GM19467 (cell line): ENCODE measurements around the gene TPX2.
A peak's percentile ranks its signal among the peaks of the same experiment; 100 is the strongest.

Source experiments
- ATAC-seq: cut with Tn5 transposase; IDR thresholded peaks from one replicate; pipeline ENCODE4 v1.9.1; 2021; ENCODE audit warnings: mild to moderate bottlenecking, moderate library complexity; ENCODE audit not compliant: unreplicated experiment

Gene TPX2

DNA sequence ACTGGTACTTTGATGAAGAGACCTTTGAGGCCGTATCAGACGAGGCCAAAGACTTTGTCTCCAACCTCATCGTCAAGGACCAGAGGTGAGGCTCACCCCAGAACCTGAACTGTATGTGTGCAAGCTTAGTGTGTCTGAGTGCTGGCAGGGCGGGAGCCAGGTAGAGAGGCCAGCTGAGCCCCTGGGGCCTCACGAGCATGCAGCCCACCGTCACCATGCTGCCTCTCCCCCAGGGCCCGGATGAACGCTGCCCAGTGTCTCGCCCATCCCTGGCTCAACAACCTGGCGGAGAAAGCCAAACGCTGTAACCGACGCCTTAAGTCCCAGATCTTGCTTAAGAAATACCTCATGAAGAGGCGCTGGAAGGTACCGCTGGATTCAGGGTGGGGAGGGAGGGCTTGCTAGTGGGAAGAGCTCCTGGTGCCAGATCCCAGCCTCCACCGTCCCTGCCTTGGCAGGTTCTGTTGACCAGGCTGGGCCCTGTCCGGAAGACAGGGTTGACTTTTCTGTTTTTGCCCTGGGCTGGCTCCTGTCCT is 92.7 kb downstream of the TPX2 start:
- ATAC-seq: no peak

DNA sequence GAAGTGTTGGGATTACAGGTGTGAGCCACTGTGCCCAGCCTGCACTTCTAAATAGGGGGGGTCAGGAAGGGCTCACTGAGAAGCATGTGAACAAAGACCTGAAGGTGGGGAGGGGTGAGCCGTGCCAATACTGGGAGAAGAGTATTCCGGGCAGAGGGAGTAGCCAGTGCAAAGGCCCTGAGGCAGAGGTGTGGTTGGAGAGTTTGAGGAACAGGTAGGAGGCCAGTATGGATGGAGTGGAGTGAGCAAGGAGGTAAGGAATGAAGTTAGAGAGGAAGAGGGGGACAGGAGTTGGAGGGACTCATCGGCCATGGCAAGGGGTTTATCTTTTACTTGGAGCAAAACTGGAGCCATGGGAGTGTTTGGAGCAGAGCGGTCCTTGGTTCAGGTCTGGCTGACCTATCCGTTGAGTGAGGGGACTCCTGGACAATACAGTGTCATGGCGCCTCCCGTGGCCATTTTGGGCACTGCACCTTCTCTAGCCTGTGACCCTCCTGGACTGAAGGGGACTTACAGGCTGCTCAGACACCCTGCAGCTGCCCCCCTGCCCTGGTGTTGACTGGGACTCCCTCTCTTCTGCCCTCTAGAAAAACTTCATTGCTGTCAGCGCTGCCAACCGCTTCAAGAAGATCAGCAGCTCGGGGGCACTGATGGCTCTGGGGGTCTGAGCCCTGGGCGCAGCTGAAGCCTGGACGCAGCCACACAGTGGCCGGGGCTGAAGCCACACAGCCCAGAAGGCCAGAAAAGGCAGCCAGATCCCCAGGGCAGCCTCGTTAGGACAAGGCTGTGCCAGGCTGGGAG is 94.2 kb downstream of the TPX2 start:
- ATAC-seq: no peak

DNA sequence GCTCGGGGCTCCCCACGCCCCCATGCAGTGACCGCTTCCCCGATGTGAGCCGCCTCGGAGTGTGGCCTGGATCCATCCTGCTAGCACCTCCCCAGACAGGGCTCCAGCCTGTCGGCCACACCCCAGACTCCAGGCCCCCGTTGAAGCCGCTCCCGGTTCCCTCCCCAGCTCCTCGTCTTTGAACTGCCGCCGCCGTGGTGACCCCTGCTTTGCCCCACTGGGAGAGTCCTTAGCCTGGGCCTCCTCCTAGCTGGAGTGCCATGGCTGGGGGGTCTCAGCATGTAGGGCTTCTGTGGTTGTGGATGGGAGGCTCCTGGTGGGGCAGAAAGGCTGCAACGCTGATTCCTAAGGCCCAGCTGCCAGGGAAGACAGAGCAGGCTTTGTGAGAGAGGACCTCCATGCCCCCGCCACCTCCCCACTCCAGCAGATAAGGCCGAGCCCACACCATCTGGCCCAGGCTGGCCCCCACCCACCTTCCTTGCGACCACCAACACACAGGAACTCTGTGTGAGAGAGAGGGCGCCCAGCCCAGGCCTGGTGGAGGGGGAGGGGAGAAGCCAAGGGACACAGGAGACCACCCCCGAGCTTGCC is 94.9 kb downstream of the TPX2 start:
- no peak for ATAC-seq

DNA sequence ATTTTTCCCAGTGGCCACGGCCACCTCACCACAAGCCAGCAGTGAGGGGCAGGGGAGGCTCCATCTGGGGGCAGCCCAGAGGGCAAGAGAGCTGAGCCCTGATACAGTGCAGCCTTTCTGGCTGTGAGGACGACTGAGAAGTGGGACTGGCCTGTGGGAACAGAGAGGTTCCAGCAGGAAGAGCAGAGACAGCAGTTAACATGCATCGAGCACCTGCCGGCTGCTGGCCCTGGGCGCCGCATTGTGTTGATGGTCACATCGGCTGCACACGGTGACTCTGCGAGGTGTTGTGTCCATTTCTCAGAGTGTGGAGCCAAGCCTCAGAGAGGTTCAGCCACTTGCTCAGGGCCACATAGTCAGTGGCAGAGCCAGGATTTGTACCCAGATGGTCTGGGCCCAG is 96.5 kb downstream of the TPX2 start:
- no peak for ATAC-seq

DNA sequence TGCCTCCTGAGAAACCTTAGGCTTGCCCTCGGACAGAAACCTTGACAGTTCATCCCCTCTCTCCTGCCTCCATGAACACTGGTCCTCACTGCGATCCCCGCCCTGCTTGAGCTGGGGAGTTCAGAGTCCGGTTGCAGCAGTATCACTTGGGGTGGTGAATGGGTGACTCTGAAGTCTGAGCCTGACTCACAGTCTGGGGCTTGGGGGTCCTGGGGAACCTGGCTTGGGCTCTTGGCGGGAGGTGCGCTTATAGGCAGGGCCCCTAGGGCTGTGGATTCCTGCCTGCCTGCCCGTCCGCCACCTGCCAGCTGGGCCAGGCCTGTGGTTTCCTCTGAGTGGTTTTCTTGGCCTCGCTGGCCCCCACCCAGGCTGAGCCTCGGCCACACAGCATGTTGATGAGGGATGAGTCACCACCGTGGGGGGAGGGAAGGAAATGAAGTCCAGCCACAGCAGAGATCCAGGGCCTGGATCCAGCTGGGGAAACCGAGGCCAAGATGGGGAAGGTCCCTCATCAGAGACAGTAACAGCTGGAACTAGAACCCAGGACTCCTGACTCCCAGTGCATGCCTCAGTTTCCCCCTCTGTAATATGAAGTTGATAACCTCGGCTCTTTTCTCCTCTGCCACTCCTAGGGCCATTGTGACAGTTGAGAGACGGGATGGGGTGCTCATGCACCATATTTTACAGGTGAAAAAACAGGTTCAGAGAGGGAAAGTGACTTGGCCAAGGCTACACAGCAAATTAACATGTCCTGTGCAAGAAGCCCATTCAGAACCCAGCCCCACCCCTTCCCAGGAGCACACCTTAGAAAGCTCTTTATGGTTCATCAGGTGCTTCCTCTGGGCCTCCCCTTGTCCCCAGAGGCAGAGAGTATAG is 97.1 kb downstream of the TPX2 start:
- peak; percentile 61 for ATAC-seq

DNA sequence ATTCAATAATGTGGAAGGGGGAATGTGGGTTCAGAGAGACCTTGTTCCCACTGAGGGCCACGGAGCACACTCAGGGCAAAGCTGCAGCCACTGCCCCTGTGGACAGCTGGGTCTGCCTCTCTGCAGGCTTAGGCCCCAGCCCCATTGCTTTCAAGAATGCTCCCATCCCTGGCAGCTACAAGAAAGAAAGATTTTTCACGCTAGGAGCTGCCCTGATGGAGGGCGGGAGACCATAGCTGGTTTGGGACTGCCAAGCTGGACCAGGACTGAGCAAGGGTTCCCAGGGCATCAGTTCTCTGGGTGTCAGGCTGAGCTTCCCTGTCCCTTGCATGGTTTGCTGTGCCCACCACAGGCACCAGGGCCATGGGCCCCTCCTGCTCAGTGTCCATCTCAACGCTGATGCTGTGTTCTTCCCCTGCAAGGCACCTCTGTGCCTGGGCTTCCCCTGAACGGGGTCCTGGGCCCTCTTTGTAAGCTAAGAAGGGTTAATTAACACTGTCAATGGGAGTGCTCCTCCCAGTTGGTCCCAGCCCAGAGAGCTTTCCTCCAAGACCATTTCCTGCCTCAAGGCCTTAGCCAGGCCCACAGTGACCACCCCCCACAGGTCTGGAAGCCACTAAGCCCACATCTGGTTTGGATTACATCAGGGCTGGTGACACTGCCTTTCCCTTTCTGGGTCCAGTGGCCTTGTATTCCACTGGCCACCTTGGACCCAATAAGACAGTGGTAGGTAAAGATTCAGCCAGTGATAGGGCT is 97.9 kb downstream of the TPX2 start:
- no peak for ATAC-seq

DNA sequence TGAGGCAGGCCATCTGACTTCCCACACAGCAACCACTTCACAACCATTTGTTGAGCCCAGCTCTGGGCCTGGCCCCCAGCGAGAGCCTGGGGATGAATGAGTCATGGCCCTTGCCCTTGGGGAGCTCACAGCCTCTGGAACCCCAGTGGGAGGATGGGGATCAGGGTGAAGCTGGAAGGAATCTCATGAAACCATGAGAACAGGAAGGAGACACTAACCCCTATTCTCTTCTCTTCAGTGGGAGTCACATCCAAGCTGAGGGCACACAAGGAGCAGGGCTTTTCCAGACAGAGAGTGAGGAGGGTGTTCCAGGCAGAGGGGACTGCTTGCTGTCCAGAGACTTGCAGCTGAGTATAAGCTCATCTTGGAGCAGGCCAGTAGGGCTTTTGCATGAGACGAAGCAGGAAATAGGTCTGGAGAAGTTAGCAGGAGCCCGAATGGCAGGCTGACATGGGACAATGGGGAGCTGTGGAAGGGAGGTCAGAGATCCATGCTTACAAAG is 98.9 kb downstream of the TPX2 start:
- no peak for ATAC-seq

DNA sequence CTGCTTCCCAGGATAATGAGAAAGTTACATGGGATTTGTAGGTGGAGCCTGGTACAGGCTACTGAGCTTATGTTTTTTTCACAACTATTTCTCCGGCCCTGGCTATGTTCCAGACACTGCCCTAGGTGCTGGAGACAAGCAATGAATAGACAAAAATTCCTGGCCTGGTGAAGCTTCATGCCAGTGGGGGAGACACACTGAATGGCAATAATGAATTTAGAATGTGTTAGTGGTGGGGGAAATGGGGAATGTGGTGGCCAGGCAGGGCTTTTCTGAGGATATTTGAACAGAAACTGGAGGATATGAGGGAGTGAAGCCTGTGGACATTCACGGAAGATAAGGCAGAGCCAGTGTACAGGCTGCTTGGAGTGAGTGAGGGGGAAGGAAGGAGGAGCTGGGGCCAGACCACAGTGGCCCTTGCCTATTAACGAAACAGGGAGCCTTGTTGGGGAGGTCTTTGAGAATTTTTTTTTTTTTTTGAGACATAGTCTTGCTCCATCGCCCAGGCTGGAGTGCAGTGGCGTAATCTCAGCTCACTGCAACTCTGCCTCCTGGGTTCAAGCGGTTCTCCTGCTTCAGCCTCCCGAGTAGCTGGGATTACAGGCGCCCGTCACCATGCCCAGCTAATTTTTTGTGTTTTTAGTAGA is 99.7 kb downstream of the TPX2 start:
- ATAC-seq: no peak

DNA sequence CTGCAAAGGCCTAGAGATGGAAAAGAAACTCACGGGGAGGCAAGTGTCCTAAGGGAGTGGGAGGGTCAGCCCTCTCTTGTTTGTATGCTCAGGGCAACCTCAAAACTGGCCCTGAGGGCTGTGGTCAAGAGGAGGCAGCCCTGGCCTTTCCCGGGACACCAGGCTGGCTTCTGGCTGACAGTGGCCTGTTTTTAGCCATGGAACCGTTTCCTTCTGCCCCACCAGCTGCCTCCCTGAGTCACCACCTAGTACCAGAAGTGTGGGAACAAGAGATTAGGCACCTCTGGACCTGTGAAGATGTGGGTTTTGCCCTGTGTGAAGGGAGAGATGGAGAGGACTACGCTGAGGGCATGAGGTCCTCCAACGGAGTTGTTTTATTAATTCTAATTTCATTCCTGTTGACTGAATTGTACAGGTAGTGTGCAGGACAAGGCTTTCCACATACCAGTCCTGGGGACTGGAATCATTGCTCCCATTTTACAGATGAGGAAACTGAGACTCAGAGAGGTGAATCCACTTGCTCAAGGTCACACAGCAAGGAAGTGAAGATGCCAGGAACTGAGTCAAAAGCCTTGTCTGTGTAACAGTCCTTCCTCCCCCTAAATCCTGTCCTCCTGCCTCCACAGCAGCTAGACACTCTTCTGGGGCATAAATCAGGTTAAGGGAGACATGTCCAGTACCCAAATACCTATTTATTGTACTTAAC is 100.8 kb downstream of the TPX2 start:
- ATAC-seq: no peak

DNA sequence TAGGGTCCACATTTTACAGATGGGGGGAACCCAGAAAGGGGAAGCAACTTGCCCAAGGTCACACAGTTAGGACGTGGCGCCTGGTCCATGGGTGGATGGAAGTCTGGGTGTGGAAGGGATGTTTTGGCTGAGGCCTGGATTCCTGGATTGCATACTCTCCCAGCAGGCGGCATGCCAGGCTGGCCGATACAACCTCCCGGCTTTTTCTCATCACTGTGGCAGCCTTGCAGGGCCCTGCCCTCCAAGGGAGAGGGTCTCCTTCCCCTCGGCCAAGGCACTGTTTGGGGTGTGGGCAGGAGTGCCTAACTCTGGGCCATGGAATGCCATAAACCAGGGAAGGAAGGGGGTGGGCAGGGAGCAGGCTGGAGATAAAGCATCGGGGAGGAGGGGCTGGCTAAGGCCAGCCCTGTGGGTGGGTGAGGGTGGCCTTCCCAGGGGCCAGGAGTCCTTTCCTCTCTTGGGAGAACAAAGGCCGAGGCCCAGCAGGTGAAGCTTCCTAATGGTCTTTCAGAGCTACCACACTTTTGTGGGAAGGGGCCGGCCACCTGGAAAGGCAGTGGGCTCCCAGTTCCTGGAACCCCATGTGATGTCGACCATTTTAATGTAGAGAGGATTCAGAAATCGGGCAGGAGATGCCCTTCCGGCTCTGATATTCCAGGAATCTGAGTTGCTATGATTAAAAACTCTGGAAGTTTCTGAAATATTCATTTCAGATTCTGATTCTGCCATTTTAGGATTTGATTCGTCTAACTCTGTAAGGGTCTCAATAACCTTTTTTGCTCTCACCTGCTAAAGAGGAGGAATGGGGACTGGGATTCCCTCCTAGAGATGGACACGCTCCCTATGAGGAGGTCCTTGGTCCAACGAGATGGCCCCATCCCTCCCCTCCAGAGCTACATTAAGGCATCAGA is 102.1 kb downstream of the TPX2 start:
- ATAC-seq: no peak

DNA sequence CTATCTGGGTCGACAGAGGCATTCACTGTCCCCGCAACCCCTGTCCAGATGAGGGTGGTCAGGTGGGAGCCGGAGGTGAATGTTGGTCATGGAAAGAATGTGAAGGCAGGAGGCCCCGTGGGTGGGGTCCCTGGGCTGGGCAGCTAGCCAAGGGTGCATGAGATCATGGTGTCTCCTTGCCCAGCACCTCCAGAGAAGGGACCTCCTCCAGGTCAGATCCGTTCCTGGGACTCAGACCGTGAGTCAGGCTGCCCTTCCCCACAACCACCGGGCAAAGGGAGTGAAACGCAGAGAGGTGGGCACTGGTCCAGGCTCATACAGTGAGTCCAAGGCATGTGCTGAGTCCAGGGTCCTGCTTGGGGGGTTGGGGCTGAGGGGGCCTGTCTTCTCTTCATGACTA is 102.8 kb downstream of the TPX2 start:
- ATAC-seq: no peak

DNA sequence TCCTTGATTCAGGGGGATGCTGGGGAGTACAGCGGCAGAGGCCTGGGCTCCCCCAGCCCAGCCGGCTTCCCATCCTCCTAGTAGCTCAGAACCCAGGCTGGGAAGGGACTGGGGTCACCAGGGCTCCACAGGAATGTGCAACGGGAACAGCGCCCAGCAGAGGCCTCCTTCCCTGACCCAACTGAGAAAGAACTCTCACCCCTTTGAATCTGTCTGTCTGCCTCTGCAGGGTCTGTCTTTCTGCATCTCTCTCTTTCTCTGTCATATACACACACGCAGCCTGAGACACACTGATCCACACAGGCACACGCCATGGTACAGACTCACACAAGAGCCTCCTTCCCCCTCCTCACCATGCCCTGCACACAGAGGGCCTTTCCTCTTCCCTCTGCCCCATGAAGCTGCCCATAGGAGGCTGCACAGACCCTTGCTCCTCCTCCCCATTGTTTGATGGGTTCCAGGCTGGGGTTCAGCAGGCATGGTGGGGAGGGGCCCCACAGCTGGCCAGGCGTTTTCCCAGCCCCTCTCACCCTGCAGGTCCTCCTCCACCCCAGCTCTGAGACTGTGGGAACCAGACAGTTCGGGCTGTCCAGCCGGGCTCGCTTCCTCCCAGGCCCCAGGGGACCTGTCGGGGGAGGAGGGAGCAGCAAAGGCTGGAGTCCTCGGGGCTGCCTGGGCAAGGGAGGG is 103.5 kb downstream of the TPX2 start:
- no peak for ATAC-seq

DNA sequence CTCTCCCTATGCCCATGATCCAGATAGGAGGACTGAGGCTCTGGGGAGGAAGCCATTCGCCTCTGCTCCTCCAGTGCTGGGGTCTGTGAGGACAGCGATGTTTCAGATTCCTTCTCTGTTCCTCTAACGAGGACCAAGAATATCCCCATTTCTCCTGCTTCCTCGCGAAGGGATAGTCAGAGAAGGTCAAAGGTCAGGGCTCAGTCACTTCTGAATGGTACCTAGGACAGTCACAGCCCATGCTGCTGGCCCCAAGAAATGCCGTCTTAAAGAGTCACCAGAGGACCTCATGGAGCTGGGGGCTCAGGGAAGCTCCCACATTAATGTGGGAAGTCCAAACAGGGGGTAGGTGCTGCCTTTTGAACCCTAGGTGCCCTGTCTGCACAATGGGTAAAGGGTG is 104.2 kb downstream of the TPX2 start:
- ATAC-seq: no peak

DNA sequence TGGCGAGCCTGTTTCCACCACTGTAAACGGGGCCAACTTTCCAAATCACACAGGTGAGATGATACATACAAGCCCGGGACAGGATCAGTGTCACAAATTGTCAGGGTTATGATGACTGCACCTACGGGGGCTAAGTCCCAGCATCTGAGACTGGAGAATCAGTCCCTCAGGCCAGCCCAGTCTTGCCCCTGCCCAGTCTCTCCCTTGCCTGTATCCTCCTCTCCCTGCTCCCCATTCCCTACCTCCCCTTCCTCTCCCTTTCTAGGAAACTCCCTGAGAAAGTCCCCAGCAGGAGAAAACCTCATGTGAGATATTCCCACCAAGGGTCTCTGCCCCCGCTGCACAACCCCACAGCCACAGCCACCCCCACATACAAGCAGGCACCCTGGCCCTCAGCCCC is 104.8 kb downstream of the TPX2 start:
- no peak for ATAC-seq

DNA sequence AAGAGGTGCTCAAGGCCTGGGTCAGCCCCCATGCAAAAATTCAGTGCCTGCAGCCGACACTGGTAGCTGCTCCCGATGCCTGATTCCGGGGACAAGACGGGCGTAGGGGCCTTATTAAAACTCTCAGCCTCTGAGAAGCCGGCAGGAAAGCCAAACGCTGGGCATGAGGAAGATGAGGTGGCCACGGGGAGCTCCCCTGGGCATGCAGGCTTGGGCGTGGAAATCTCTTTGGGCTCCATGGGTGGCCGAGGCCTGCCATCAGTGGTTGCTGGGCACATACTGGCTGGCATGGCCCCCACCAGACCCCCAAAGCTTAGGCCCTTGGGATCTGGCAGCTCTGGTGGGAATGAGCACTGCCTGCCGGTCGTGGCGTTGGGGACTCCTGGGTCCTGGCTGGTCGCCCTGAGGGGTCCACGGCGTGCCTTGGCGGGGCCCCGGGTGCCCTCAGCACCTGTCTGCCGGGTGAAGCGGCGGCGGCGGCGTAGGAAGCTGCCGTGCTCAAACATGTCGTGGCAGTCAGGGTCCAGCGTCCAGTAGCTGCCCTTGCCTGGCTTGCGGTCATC is 105.7 kb downstream of the TPX2 start:
- ATAC-seq: no peak

DNA sequence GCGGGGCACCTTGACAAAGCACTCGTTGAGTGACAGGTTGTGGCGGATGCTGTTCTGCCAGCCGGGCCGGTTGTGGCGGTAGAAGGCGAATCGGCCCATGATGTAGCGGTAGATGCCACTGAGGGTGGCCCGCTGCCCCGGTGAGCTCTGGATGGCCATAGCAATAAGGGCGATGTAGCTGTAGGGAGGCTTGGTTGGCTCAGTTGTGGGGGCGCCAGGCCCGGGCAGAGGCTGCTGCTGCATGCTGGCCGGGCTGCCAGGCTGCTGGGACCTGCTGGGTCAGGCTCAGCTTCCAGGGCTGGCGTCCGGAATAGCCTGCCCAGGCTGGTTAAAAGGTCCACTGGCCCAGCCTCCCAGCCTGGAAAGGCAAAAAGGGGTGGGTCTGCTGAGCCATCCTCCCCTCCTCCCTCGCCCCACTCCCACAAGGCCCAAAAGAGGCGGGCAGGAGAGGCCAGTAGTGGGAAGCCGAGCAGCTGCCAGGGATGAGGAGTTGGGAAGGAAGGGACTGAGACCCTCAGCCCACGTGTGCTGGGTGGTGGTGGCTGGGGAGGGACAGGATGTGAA is 106.3 kb downstream of the TPX2 start, which contains the start of gene FOXS1:
TSS of gene FOXS1 (minus strand) at position 305 of the 564 bp plus-strand sequence. CDS start at position 243, 62 bp downstream.
- ATAC-seq: no peak

DNA sequence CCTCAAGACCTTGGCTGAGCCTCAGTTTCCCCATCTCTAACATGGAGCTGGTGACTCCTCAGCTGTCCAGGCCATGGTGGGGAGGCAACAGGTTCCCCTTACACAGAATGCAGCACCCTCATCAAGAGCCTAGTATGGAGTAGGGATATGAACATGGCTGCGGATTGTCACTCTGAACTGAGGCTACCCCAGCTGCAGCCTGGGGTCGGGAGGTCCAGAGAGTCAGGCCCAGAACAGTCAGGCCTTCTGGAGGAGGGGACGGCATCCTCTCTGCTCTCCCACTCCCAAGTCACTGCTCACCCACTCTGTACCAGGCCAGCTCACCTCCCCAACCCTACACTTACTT is 107.7 kb downstream of the TPX2 start:
- ATAC-seq: no peak
